WI38 (cell line): ENCODE measurements around the gene MRGPRF.

Source experiments
- H3K4me3 ChIP-seq: 2 replicates; pipeline ENCODE4 v1.5.1; 2011; ENCODE audit warnings: low read depth, mild to moderate bottlenecking, control low read depth, low read length
- CTCF ChIP-seq: IDR thresholded peaks from 2 replicates; pipeline ENCODE4 v1.5.1; 2012; ENCODE audit warnings: low read depth, mild to moderate bottlenecking, control low read depth, low read length

Gene MRGPRF

GRCh38 chr11:69013009-69013951 is at the start of gene MRGPRF:
TSS of gene MRGPRF (minus strand) at chr11:69013246. CDS start at chr11:69009901, 3,345 bp downstream.
- peak; percentile 75 for TF ChIP-seq CTCF
- H3K4me3 ChIP-seq, result peak within 1 kb of the TSS; percentile 87

GRCh38 chr11:69062169-69062855 is 49.3 kb upstream of the MRGPRF start:
- TF ChIP-seq CTCF, result no peak
- H3K4me3 ChIP-seq, result no peak overlapping the region

GRCh38 chr11:69061713-69062053 is 48.6 kb upstream of the MRGPRF start:
- no peak for TF ChIP-seq CTCF
- H3K4me3 ChIP-seq, result no peak overlapping the region

- no peak overlapping the region for H3K4me3 ChIP-seq
- no peak for TF ChIP-seq CTCF
These were observed 48.0 kb upstream of the MRGPRF start for GRCh38 chr11:69060806-69061712.

- no peak for TF ChIP-seq CTCF
- no peak overlapping the region for H3K4me3 ChIP-seq
These were observed 46.9 kb upstream of the MRGPRF start for GRCh38 chr11:69059985-69060384.

GRCh38 chr11:69059429-69059828 is 46.4 kb upstream of the MRGPRF start:
- no peak for TF ChIP-seq CTCF
- H3K4me3 ChIP-seq, result no peak overlapping the region
